Calu3 (cell line): ENCODE measurements around the gene ITPRIPL2. TPM values are rescaled to one million over a fixed set of nuclear protein-coding genes. Genes with fewer than 3 reads are reported as not detected.

Experiments
- BruUV-seq: library from RNA; stranded (reverse); fragments of 400-500 nt; replicated peaks from 2 replicates; lab custom pipeline; 2021; lab: Mats Ljungman, UMichigan
- CTCF ChIA-PET: fragments of 300-600 bp; sonication (Branson Sonifier 250); formaldehyde crosslinking; loops from one replicate; lab custom pipeline; 2022; ENCODE audit warnings: antibody characterized with exemption; lab: Charles Lee
- DNase-seq: peaks from one replicate; pipeline ENCODE4 v3.0.0; 2022
- H3K27ac Mint-ChIP-seq: one replicate; pipeline ENCODE4 v1.8.0; 2022; ENCODE audit warnings: mixed read lengths; ENCODE audit not compliant: unreplicated experiment
- H3K27me3 Mint-ChIP-seq: one replicate; pipeline ENCODE4 v1.8.0; 2022; ENCODE audit warnings: mixed read lengths; ENCODE audit not compliant: unreplicated experiment
- H3K36me3 Mint-ChIP-seq: one replicate; pipeline ENCODE4 v1.8.0; 2022; ENCODE audit warnings: mild to moderate bottlenecking, moderate library complexity, mixed read lengths; ENCODE audit not compliant: insufficient read depth, unreplicated experiment
- H3K4me1 Mint-ChIP-seq: one replicate; pipeline ENCODE4 v1.8.0; 2022; ENCODE audit warnings: mild to moderate bottlenecking, low read depth, mixed read lengths; ENCODE audit not compliant: unreplicated experiment
- H3K4me3 Mint-ChIP-seq: one replicate; pipeline ENCODE4 v1.8.0; 2022; ENCODE audit warnings: mild to moderate bottlenecking, low read depth, moderate library complexity, mixed read lengths; ENCODE audit not compliant: unreplicated experiment
- H3K9me3 Mint-ChIP-seq: one replicate; pipeline ENCODE4 v1.8.0; 2022; ENCODE audit warnings: low read depth, mixed read lengths; ENCODE audit not compliant: unreplicated experiment
- intact Hi-C: fragments of 100-400 bp; cut with micrococcal nuclease; formaldehyde crosslinking; loops from one replicate; pipeline ENCODE4 v1.10.0; 2022; ENCODE audit not compliant: unreplicated experiment
- total RNA-seq: library from RNA; stranded (reverse); gene quantifications from 2 replicates; pipeline ENCODE4 v1.2.3, GENCODE V29; 2022
- TF ChIP-seq, protein P1 (sequence below): fragments of 200-600 bp; IDR thresholded peaks from one replicate; pipeline ENCODE4 v1.8.0; 2022; ENCODE audit warnings: antibody characterized with exemption; ENCODE audit not compliant: unreplicated experiment

Gene ITPRIPL2
- total RNA-seq, 1 experiment from 2014 or later = 73.1 TPM

- Mint-ChIP-seq H3K36me3 (no peaks in the 10 kb centered on the region), H3K27me3 (peaks cover 8% of the 10 kb centered on the region), H3K27ac (no peak overlapping the region), H3K9me3 (peaks cover 5% of the 10 kb centered on the region), H3K4me1 (no peaks in the 10 kb centered on the region), H3K4me3 (no peak overlapping the region)
- no TSS peak for BruUV-seq
- CTCF ChIA-PET = interaction anchor here (0.6 to 0.7 kb wide), 2 partner anchors 93 to 147 kb away, joined by 4 to 5 read pairs; no protein-coding TSS in a partner anchor
- DNase-seq = no peak
- TF ChIP-seq, protein P1, sequence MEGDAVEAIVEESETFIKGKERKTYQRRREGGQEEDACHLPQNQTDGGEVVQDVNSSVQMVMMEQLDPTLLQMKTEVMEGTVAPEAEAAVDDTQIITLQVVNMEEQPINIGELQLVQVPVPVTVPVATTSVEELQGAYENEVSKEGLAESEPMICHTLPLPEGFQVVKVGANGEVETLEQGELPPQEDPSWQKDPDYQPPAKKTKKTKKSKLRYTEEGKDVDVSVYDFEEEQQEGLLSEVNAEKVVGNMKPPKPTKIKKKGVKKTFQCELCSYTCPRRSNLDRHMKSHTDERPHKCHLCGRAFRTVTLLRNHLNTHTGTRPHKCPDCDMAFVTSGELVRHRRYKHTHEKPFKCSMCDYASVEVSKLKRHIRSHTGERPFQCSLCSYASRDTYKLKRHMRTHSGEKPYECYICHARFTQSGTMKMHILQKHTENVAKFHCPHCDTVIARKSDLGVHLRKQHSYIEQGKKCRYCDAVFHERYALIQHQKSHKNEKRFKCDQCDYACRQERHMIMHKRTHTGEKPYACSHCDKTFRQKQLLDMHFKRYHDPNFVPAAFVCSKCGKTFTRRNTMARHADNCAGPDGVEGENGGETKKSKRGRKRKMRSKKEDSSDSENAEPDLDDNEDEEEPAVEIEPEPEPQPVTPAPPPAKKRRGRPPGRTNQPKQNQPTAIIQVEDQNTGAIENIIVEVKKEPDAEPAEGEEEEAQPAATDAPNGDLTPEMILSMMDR = no peak
- intact Hi-C loops = no loop called here
Measured at GRCh38 chr16:19162085-19162484, 48.3 kb downstream of the ITPRIPL2 start.

DNA sequence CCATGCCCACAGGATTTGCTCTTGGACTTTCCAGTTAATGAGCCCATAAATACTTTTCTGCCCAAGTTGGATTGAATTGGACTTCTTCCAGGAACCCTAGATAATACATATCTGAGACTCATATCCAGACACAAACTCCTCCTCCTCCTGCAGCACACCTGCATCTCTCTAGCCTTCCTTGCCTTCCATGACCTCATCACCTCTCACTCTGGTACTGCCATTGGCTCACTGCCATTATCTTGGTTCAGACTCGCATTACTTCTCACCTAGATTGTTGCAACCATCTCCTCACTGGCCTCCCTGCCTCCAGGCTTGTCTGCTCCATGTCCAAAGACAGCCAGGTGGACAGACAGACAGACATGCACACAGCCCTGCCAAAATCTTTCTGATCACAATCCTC, 49.5 kb downstream of the ITPRIPL2 start:
- Mint-ChIP-seq H3K4me3 (no peak overlapping the region), H3K36me3 (peaks cover 5% of the 10 kb centered on the region), H3K27me3 (no peaks in the 10 kb centered on the region), H3K9me3 (peaks cover 5% of the 10 kb centered on the region), H3K27ac (no peak overlapping the region), H3K4me1 (no peaks in the 10 kb centered on the region)
- no peak for DNase-seq
- intact Hi-C loops = no loop called here
- CTCF ChIA-PET = interaction anchor here (0.7 kb wide), 2 partner anchors 11 to 1472 kb away, joined by 3 to 5 read pairs; no protein-coding TSS in a partner anchor
- no TSS peak for BruUV-seq
- TF ChIP-seq, protein P1 = no peak

GRCh38 chr16:19164285-19164684, 50.5 kb downstream of the ITPRIPL2 start:
- peaks cover 5% of the 10 kb centered on the region for H3K9me3 Mint-ChIP-seq
- no peak for DNase-seq
- BruUV-seq = no TSS peak
- peaks cover under 1% of the 10 kb centered on the region for H3K27me3 Mint-ChIP-seq
- intact Hi-C loops = no loop called here
- TF ChIP-seq, protein P1 = no peak
- no peaks in the 10 kb centered on the region for H3K4me1 Mint-ChIP-seq
- no peak overlapping the region for H3K27ac Mint-ChIP-seq
- CTCF ChIA-PET = no interaction called here
- peaks cover 5% of the 10 kb centered on the region for H3K36me3 Mint-ChIP-seq
- H3K4me3 Mint-ChIP-seq = no peak overlapping the region

- DNase-seq = no peak
- Mint-ChIP-seq H3K4me3 (no peak overlapping the region), H3K36me3 (peaks cover 9% of the 10 kb centered on the region), H3K4me1 (peaks cover under 1% of the 10 kb centered on the region), H3K27ac (no peak overlapping the region), H3K9me3 (peaks cover 5% of the 10 kb centered on the region), H3K27me3 (peaks cover 9% of the 10 kb centered on the region)
- TF ChIP-seq, protein P1 = no peak
- CTCF ChIA-PET = no interaction called here
- BruUV-seq = no TSS peak
- intact Hi-C loops = no loop called here
Measured at GRCh38 chr16:19165101-19165500, 51.3 kb downstream of the ITPRIPL2 start.
